NAMALWA (cell line): ENCODE data around the gene SEMA3C.

Experiments used
- DNase-seq: peaks from one replicate; pipeline ENCODE4 v3.0.0-alpha.2; 2015; ENCODE audit warnings: low spot score

SEMA3C gene

GRCh38 chr7:80918909-80919721 lies at the start of gene SEMA3C:
Gene SEMA3C, minus strand, starts transcription at chr7:80919051. Its CDS starts 2,270 bp downstream, at chr7:80916781.
- no peak for DNase-seq

- no peak for DNase-seq
Measured at GRCh38 chr7:80968606-80969005, 49.8 kb upstream of the SEMA3C start.

GRCh38 chr7:80967917-80968297 lies 49.1 kb upstream of the SEMA3C start:
- DNase-seq: no peak

GRCh38 chr7:80967071-80967916 lies 48.4 kb upstream of the SEMA3C start:
- DNase-seq: no peak

- no peak for DNase-seq
Measured at GRCh38 chr7:80960244-80960795, 41.5 kb upstream of the SEMA3C start.

- DNase-seq: no peak
Measured at GRCh38 chr7:80957226-80957777, 38.5 kb upstream of the SEMA3C start.

- DNase-seq: no peak
Measured at GRCh38 chr7:80954191-80954590, 35.3 kb upstream of the SEMA3C start.

GRCh38 chr7:80950550-80950967 lies 31.7 kb upstream of the SEMA3C start:
- DNase-seq: no peak

GRCh38 chr7:80949449-80949848 lies 30.6 kb upstream of the SEMA3C start:
- no peak for DNase-seq

- DNase-seq: no peak
Measured at GRCh38 chr7:80946858-80947257, 28.0 kb upstream of the SEMA3C start.

GRCh38 chr7:80945976-80946375 lies 27.1 kb upstream of the SEMA3C start:
- DNase-seq: no peak

GRCh38 chr7:80943342-80943741 lies 24.5 kb upstream of the SEMA3C start:
- no peak for DNase-seq

GRCh38 chr7:80942261-80943041 lies 23.6 kb upstream of the SEMA3C start:
- no peak for DNase-seq

GRCh38 chr7:80941208-80941758 lies 22.4 kb upstream of the SEMA3C start:
- DNase-seq: no peak

GRCh38 chr7:80940539-80941207 lies 21.8 kb upstream of the SEMA3C start:
- no peak for DNase-seq

- DNase-seq: no peak
Measured at GRCh38 chr7:80937336-80937735, 18.5 kb upstream of the SEMA3C start.

- DNase-seq: no peak
Measured at GRCh38 chr7:80935991-80936780, 17.3 kb upstream of the SEMA3C start.

- no peak for DNase-seq
Measured at GRCh38 chr7:80934321-80934720, 15.5 kb upstream of the SEMA3C start.

- DNase-seq: no peak
Measured at GRCh38 chr7:80932536-80932935, 13.7 kb upstream of the SEMA3C start.

GRCh38 chr7:80929619-80930018 lies 10.8 kb upstream of the SEMA3C start:
- no peak for DNase-seq
